Measurements from ENCODE around the gene TPCN1. TPM values are rescaled to one million over a fixed set of nuclear protein-coding genes. Genes with fewer than 3 reads are reported as not detected.

The TPCN1 gene
- total RNA-seq, 1 experiment from 2014 or later: 29.7 TPM

DNA sequence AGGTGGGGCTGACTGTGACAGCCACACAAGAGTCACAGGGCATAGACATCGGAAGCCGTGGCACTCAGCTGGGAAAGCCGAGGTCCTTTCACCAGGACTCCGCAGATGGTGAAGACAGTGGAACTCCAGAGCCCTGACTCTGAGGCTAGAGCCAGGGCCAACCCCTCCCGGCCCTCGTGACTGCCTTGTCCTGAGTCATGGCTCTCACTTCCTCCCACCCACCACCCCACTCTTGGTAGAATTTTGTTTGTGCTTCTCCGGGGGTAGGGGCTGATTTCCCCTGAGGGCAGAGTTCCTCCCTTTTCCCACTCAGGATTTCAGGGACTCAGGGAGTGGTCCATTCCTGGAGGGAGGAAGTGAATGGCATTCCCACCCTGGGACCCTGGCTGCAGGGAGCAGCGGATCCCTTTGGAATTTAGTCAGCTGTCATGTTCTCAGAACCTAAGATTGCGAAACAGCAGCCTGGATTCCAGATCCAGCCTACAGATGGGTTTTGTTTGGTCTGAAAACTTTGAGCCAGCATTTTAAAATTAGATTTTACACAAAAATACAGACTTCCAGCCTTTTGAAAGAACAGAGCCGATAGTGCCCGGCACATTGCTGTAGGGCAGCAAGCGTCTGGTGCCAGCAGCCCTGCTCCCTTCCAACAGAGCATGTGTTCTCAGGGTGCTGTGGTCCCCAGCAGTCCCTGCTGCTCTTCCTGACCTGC is 50.7 kb downstream of the TPCN1 start:
- H3K27me3 ChIP-seq (ENCODE audit: insufficient read depth, low read length): no peaks in the 10 kb centered on the region
- no peaks in the 10 kb centered on the region for H3K9me3 ChIP-seq (ENCODE audit: control insufficient read depth in 1 of 2, insufficient read depth in 1 of 2, low read depth in 1 of 2, low read length in 2 of 2)
- CTCF ChIA-PET: no interaction called here
- no peak overlapping the region for H3K9ac ChIP-seq (ENCODE audit: low read length)
- BruUV-seq (replicated peaks): no TSS peak
- intact Hi-C loops (cut with micrococcal nuclease): no loop called here
- TF ChIP-seq SIN3A (IDR thresholded peaks at IDR 0.05; ENCODE audit: low read depth) (no peak), TCF7L2 (IDR thresholded peaks at IDR 0.05; ENCODE audit: borderline replicate concordance, extremely low read depth, insufficient read depth, insufficient read length) (no peak), JUND (IDR thresholded peaks at IDR 0.05) (no peak), SRF (IDR thresholded peaks at IDR 0.05; ENCODE audit: low read depth) (no peak), YY1 (IDR thresholded peaks at IDR 0.05; ENCODE audit: extremely low read depth, insufficient replicate concordance, low read depth, low read length) (no peak), ELF1 (IDR thresholded peaks at IDR 0.05; ENCODE audit: borderline replicate concordance, low read depth) (no peak), POLR2AphosphoS5 (IDR thresholded peaks at IDR 0.05; ENCODE audit: low read depth, low read length) (no peak), POLR2A (IDR thresholded peaks at IDR 0.05; ENCODE audit: borderline replicate concordance, extremely low read depth, insufficient read depth, insufficient read length) (no peak), FOSL1 (IDR thresholded peaks at IDR 0.05; ENCODE audit: low read depth) (no peak), EZH2phosphoT487 (IDR thresholded peaks at IDR 0.05; ENCODE audit: borderline replicate concordance) (no peak), CBX3 (IDR thresholded peaks at IDR 0.05; ENCODE audit: low read depth) (no peak), SP1 (IDR thresholded peaks at IDR 0.05; ENCODE audit: low read depth) (no peak), RAD21 (IDR thresholded peaks at IDR 0.05; ENCODE audit: low read depth) (no peak), CEBPB (IDR thresholded peaks at IDR 0.05; ENCODE audit: low read depth) (no peak)
- TF ChIP-seq, protein P1, sequence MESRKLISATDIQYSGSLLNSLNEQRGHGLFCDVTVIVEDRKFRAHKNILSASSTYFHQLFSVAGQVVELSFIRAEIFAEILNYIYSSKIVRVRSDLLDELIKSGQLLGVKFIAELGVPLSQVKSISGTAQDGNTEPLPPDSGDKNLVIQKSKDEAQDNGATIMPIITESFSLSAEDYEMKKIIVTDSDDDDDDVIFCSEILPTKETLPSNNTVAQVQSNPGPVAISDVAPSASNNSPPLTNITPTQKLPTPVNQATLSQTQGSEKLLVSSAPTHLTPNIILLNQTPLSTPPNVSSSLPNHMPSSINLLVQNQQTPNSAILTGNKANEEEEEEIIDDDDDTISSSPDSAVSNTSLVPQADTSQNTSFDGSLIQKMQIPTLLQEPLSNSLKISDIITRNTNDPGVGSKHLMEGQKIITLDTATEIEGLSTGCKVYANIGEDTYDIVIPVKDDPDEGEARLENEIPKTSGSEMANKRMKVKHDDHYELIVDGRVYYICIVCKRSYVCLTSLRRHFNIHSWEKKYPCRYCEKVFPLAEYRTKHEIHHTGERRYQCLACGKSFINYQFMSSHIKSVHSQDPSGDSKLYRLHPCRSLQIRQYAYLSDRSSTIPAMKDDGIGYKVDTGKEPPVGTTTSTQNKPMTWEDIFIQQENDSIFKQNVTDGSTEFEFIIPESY (IDR thresholded peaks at IDR 0.05; ENCODE audit: extremely low read depth, insufficient replicate concordance, low read length): no peak
- TF ChIP-seq, protein P2, sequence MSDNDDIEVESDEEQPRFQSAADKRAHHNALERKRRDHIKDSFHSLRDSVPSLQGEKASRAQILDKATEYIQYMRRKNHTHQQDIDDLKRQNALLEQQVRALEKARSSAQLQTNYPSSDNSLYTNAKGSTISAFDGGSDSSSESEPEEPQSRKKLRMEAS (IDR thresholded peaks at IDR 0.05): no peak
- TF ChIP-seq, protein P3, sequence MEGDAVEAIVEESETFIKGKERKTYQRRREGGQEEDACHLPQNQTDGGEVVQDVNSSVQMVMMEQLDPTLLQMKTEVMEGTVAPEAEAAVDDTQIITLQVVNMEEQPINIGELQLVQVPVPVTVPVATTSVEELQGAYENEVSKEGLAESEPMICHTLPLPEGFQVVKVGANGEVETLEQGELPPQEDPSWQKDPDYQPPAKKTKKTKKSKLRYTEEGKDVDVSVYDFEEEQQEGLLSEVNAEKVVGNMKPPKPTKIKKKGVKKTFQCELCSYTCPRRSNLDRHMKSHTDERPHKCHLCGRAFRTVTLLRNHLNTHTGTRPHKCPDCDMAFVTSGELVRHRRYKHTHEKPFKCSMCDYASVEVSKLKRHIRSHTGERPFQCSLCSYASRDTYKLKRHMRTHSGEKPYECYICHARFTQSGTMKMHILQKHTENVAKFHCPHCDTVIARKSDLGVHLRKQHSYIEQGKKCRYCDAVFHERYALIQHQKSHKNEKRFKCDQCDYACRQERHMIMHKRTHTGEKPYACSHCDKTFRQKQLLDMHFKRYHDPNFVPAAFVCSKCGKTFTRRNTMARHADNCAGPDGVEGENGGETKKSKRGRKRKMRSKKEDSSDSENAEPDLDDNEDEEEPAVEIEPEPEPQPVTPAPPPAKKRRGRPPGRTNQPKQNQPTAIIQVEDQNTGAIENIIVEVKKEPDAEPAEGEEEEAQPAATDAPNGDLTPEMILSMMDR (IDR thresholded peaks at IDR 0.05 in 2 of 3, conservative IDR thresholded peaks at IDR 0.05 in 1 of 3; ENCODE audit: borderline replicate concordance in 1 of 3, insufficient read depth in 1 of 3, low read depth in 2 of 3, low read length in 2 of 3): no peak
- H2AFZ ChIP-seq (ENCODE audit: low read depth, low read length, poor library complexity, severe bottlenecking): no peak overlapping the region
- peaks cover 0 to 5% of the 10 kb centered on the region in 2 experiments; a peak in 1 of 4 replicates for H3K36me3 ChIP-seq (ENCODE audit: control insufficient read depth in 1 of 2, insufficient read depth in 2 of 2, low read length in 2 of 2)
- no peaks in the 10 kb centered on the region for H3K79me2 ChIP-seq (ENCODE audit: insufficient read depth, low read length)
- no peak for ATAC-seq
- RAD21 ChIA-PET (ENCODE audit: low non-redundant PET in 1 of 2, low total read pairs in 2 of 2, uncharacterized antibody in 2 of 2, unreplicated experiment in 2 of 2): no interaction called here
- no peaks in the 10 kb centered on the region for H3K4me1 ChIP-seq (ENCODE audit: control insufficient read depth in 1 of 2, insufficient read depth in 2 of 2, low read length in 2 of 2)
- no peak overlapping the region for H3K27ac ChIP-seq (ENCODE audit: low read depth, low read length)
- H4K20me1 ChIP-seq (ENCODE audit: insufficient read depth): no peaks in the 10 kb centered on the region
- no peaks in the 10 kb centered on the region for H3K9me2 ChIP-seq (ENCODE audit: insufficient read depth)
- no peak overlapping the region for H3K4me2 ChIP-seq (ENCODE audit: low read length)
- no peak overlapping the region for H3K4me3 ChIP-seq (replicated peaks in 1 of 2; ENCODE audit: low read depth in 1 of 2, low read length in 2 of 2)
- POLR2A ChIA-PET: no interaction called here
- DNase-seq (ENCODE audit: low read depth, low spot score): no peak

All from HCT116 (cell line).